Parathyroid adenoma (tissue), 2 donors: ENCODE results near the gene MROH9.

Experiments used
- H2AFZ ChIP-seq: fragments of 300-600 bp; sonication (generic); one replicate; pipeline ENCODE4 v1.7.0; 2017; ENCODE audit warnings: antibody characterized with exemption, mild to moderate bottlenecking
- H3K27ac ChIP-seq: fragments of 300-600 bp; sonication (generic); one replicate; pipeline ENCODE4 v1.7.0; 2017
- H3K27me3 ChIP-seq: fragments of 300-600 bp; sonication (generic); one replicate; pipeline ENCODE4 v1.7.0; 2017; ENCODE audit warnings: low read length; ENCODE audit not compliant: control insufficient read depth, insufficient read depth
- H3K36me3 ChIP-seq: fragments of 300-600 bp; sonication (generic); one replicate; pipeline ENCODE4 v1.7.0; 2017; ENCODE audit warnings: low read length; ENCODE audit not compliant: control insufficient read depth, insufficient read depth
- H3K4me1 ChIP-seq: fragments of 300-600 bp; sonication (generic); one replicate; pipeline ENCODE4 v1.7.0; 2017; ENCODE audit warnings: control low read depth
- H3K4me2 ChIP-seq: fragments of 300-600 bp; sonication (generic); one replicate; pipeline ENCODE4 v1.7.0; 2017; ENCODE audit warnings: low read length
- H3K4me3 ChIP-seq: fragments of 300-600 bp; sonication (generic); one replicate; pipeline ENCODE4 v1.7.0; 2017; ENCODE audit warnings: low read depth, low read length
- H3K79me2 ChIP-seq: fragments of 300-600 bp; sonication (generic); one replicate; pipeline ENCODE4 v1.7.0; 2017; ENCODE audit warnings: control low read depth
- H3K9ac ChIP-seq: fragments of 300-600 bp; sonication (generic); one replicate; pipeline ENCODE4 v1.7.0; 2017; ENCODE audit warnings: mild to moderate bottlenecking
- H3K9me3 ChIP-seq: fragments of 300-600 bp; sonication (generic); one replicate; pipeline ENCODE4 v1.7.0; 2017; ENCODE audit warnings: low read length; ENCODE audit not compliant: control insufficient read depth
- CTCF ChIP-seq: fragments of 300-600 bp; sonication (generic); IDR thresholded peaks from one replicate; pipeline ENCODE4 v1.7.0; 2017; ENCODE audit warnings: antibody characterized with exemption, mild to moderate bottlenecking
- donor health status: primary hyperparathyroidism.

The MROH9 gene

GRCh38 chr1:170935231-170935630, at the start of gene MROH9:
MROH9 (plus strand) TSS chr1:170935534; CDS start chr1:170945557, 10,023 bp downstream.
- Histone ChIP-seq H3K36me3 (no peaks in the 10 kb centered on the region), H3K9me3 (no peaks in the 10 kb centered on the region), H3K27me3 (no peaks in the 10 kb centered on the region), H3K79me2 (no peaks in the 10 kb centered on the region), H2AFZ (no peak within 1 kb of the TSS), H3K27ac (no peak within 1 kb of the TSS), H3K4me2 (no peak within 1 kb of the TSS), H3K9ac (no peak within 1 kb of the TSS), H3K4me3 (no peak within 1 kb of the TSS), H3K4me1 (no peaks in the 10 kb centered on the region)
- no peak for TF ChIP-seq CTCF

GRCh38 chr1:170885551-170885950, 49.8 kb upstream of the MROH9 start:
- Histone ChIP-seq H3K9me3 (no peaks in the 10 kb centered on the region), H3K27ac (no peak overlapping the region), H3K9ac (no peak overlapping the region), H3K36me3 (no peaks in the 10 kb centered on the region), H2AFZ (no peak overlapping the region), H3K4me2 (no peak overlapping the region), H3K27me3 (no peaks in the 10 kb centered on the region), H3K4me1 (no peaks in the 10 kb centered on the region), H3K79me2 (no peaks in the 10 kb centered on the region), H3K4me3 (no peak overlapping the region)
- no peak for TF ChIP-seq CTCF

GRCh38 chr1:170886460-170886859, 48.9 kb upstream of the MROH9 start:
- Histone ChIP-seq H3K27me3 (no peaks in the 10 kb centered on the region), H3K36me3 (no peaks in the 10 kb centered on the region), H2AFZ (no peak overlapping the region), H3K4me2 (no peak overlapping the region), H3K4me3 (no peak overlapping the region), H3K9me3 (no peaks in the 10 kb centered on the region), H3K4me1 (no peaks in the 10 kb centered on the region), H3K79me2 (no peaks in the 10 kb centered on the region), H3K9ac (no peak overlapping the region), H3K27ac (no peak overlapping the region)
- no peak for TF ChIP-seq CTCF

GRCh38 chr1:170887726-170888125, 47.6 kb upstream of the MROH9 start:
- no peaks in the 10 kb centered on the region for H3K9me3 ChIP-seq
- no peak overlapping the region for H3K4me3 ChIP-seq
- no peaks in the 10 kb centered on the region for H3K27me3 ChIP-seq
- no peak for TF ChIP-seq CTCF
- H2AFZ ChIP-seq, result no peak overlapping the region
- no peaks in the 10 kb centered on the region for H3K79me2 ChIP-seq
- no peak overlapping the region for H3K9ac ChIP-seq
- no peak overlapping the region for H3K27ac ChIP-seq
- no peak overlapping the region for H3K4me2 ChIP-seq
- no peaks in the 10 kb centered on the region for H3K36me3 ChIP-seq
- no peaks in the 10 kb centered on the region for H3K4me1 ChIP-seq

- H3K79me2 ChIP-seq, result no peaks in the 10 kb centered on the region
- H3K36me3 ChIP-seq, result no peaks in the 10 kb centered on the region
- H3K4me1 ChIP-seq, result no peaks in the 10 kb centered on the region
- no peaks in the 10 kb centered on the region for H3K27me3 ChIP-seq
- no peak overlapping the region for H3K9ac ChIP-seq
- no peak overlapping the region for H3K4me2 ChIP-seq
- no peak overlapping the region for H2AFZ ChIP-seq
- H3K4me3 ChIP-seq, result no peak overlapping the region
- H3K9me3 ChIP-seq, result no peaks in the 10 kb centered on the region
- H3K27ac ChIP-seq, result no peak overlapping the region
- no peak for TF ChIP-seq CTCF
Measured at GRCh38 chr1:170891872-170892271, 43.5 kb upstream of the MROH9 start.
